Stimulated activated CD8-positive, alpha-beta memory T cell treated with anti-CD3 and anti-CD28 coated beads, Interleukin-15, amount 100 ng/mL, for 48 hours (primary cell): ENCODE measurements around the gene AKIRIN2.

Experiments
- DNase-seq, 2 donors: peaks; one replicate each; pipeline ENCODE4 v3.0.0-alpha.2; 2020; ENCODE audit warnings: low read depth in 2 of 2

Gene AKIRIN2

DNA sequence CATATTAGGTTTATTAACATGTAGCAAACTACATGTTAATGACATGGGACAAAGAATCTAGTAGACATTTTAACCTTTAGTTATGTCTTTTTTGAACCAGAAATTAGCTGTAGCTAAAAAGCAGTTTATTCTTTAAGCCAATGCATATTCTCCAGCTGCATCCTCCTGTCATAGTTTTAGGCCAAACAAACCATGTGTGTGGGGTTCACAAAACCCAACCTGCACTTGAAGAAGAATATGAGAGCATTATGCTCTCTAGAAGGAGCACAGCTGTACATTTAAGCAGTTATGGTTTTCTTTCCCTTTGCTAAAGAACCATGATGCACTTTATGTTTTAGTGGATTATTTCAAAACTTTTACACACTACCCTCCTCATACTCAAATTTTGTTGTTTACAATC is 46.2 kb downstream of the AKIRIN2 start:
- no peak for DNase-seq

GRCh38 chr6:87654875-87655454 is 47.1 kb downstream of the AKIRIN2 start:
- no peak for DNase-seq

GRCh38 chr6:87654122-87654521 is 47.9 kb downstream of the AKIRIN2 start:
- DNase-seq, result no peak

GRCh38 chr6:87653074-87653962 is 48.7 kb downstream of the AKIRIN2 start:
- no peak for DNase-seq

DNA sequence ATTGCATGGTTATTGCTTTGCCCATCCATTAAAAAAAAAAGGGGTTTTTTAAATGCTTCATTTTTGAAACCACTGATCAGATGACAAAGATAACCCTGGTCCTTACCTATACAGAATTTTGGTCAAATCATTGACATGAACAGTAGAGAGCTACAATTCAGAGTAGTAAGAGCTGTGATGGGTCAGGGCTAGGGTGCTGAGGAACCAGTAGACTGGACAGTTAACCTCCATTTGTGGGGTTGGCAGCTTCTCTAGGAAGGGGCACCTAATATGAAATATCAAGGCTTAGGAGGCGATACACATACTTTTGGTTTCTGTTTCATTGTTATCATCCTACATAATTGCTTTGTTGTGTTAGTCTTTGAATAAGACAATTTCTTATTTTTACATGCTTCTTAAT is 57.0 kb downstream of the AKIRIN2 start:
- DNase-seq, result no peak

GRCh38 chr6:87641065-87641692 is 60.9 kb downstream of the AKIRIN2 start:
- no peak for DNase-seq

GRCh38 chr6:87639373-87639772 is 62.7 kb downstream of the AKIRIN2 start:
- no peak for DNase-seq

- no peak for DNase-seq
Observed at GRCh38 chr6:87637106-87637505, 64.9 kb downstream of the AKIRIN2 start.

GRCh38 chr6:87636315-87636714 is 65.7 kb downstream of the AKIRIN2 start:
- DNase-seq, result no peak

DNA sequence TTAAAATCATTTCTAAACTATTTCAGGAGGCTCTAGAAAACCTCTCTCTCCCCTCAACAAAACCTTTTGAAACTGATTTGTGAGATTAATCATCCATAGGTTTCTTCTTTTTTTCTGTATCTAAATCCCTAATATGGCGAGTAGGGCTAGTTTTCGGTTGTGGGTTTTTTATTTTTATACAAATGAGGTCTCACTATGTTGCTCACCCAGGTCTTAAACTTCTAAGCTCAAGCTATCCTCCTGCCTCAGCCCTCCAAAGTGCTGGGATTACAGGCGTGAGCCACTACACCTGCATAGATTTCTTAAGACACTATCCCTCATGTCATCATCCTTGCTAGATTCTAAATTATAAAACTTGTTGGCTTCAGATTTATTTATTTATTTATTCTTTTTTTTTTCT is 68.2 kb downstream of the AKIRIN2 start:
- no peak for DNase-seq

- no peak for DNase-seq
Observed at GRCh38 chr6:87630746-87631145, 71.3 kb downstream of the AKIRIN2 start.

DNA sequence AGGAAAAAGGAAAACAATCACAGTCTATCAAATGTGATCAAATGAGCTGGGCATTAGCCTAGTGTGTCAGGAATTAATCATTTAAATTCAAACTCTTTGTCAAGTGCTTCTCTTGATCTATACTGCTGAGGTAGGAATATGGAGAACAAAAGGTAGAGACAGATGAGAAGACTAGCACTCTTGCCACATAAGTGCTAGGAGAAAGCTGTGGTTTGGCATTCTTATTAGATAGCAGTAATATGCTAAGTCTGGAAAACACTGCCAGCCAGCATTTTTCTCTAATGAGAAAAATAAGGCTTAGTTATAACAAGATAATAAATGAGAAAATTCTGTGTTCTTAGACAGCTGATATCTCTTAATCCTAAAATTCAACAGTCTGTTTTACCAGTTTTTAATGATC is 73.2 kb downstream of the AKIRIN2 start:
- DNase-seq, result no peak

GRCh38 chr6:87628424-87628823 is 73.6 kb downstream of the AKIRIN2 start:
- no peak for DNase-seq
